ENCODE results near the gene CALML3.

Gene CALML3

GRCh38 chr10:5479481-5480161 lies 45.1 kb upstream of the CALML3 start:
- no peaks in the 10 kb centered on the region for H3K36me3 ChIP-seq (ENCODE audit: control insufficient read depth, insufficient read depth, low read length)
- H3K4me3 ChIP-seq (replicated peaks; ENCODE audit: low read depth, low read length) = no peak overlapping the region
- H3K27me3 ChIP-seq (replicated peaks; ENCODE audit: control insufficient read depth, insufficient read depth, low read length) = no peaks in the 10 kb centered on the region; the same call in 1 of the 2 replicates
- no peak for DNase-seq (ENCODE audit: extremely low read depth, insufficient read length)
- TF ChIP-seq CTCF (IDR thresholded peaks at IDR 0.05; ENCODE audit: insufficient read depth, low read length, poor library complexity, severe bottlenecking) = no peak

- Histone ChIP-seq H3K36me3 (ENCODE audit: control insufficient read depth, insufficient read depth, low read length) (no peaks in the 10 kb centered on the region), H3K4me3 (replicated peaks; ENCODE audit: low read depth, low read length) (no peak overlapping the region)
- TF ChIP-seq CTCF (IDR thresholded peaks at IDR 0.05; ENCODE audit: insufficient read depth, low read length, poor library complexity, severe bottlenecking) = no peak
Measured at GRCh38 chr10:5480162-5480941, 44.4 kb upstream of the CALML3 start.

GRCh38 chr10:5481121-5481520 lies 43.6 kb upstream of the CALML3 start:
- no peak for TF ChIP-seq CTCF (IDR thresholded peaks at IDR 0.05; ENCODE audit: insufficient read depth, low read length, poor library complexity, severe bottlenecking)
- no peak overlapping the region for H3K4me3 ChIP-seq (replicated peaks; ENCODE audit: low read depth, low read length)
- no peaks in the 10 kb centered on the region; the same call in none of the 2 replicates for H3K27me3 ChIP-seq (replicated peaks; ENCODE audit: control insufficient read depth, insufficient read depth, low read length)
- no peak for DNase-seq (ENCODE audit: extremely low read depth, insufficient read length)
- H3K36me3 ChIP-seq (ENCODE audit: control insufficient read depth, insufficient read depth, low read length) = no peaks in the 10 kb centered on the region

More at GRCh38 chr10:5480162-5480941, 44.4 kb upstream of the CALML3 start:
- H3K27me3 ChIP-seq (replicated peaks; ENCODE audit: control insufficient read depth, insufficient read depth, low read length) = no peaks in the 10 kb centered on the region; the same call in none of the 2 replicates
- DNase-seq (ENCODE audit: extremely low read depth, insufficient read length) = no peak

- no peak for DNase-seq (ENCODE audit: extremely low read depth, insufficient read length)
- H3K36me3 ChIP-seq (ENCODE audit: control insufficient read depth, insufficient read depth, low read length) = no peaks in the 10 kb centered on the region
- no peaks in the 10 kb centered on the region; the same call in none of the 2 replicates for H3K27me3 ChIP-seq (replicated peaks; ENCODE audit: control insufficient read depth, insufficient read depth, low read length)
- no peak for TF ChIP-seq CTCF (IDR thresholded peaks at IDR 0.05; ENCODE audit: insufficient read depth, low read length, poor library complexity, severe bottlenecking)
- no peak overlapping the region for H3K4me3 ChIP-seq (replicated peaks; ENCODE audit: low read depth, low read length)
Measured at GRCh38 chr10:5482016-5482415, 42.7 kb upstream of the CALML3 start.

- no peak overlapping the region for H3K4me3 ChIP-seq (replicated peaks; ENCODE audit: low read depth, low read length)
- DNase-seq (ENCODE audit: extremely low read depth, insufficient read length) = no peak
- H3K36me3 ChIP-seq (ENCODE audit: control insufficient read depth, insufficient read depth, low read length) = no peaks in the 10 kb centered on the region
Measured at GRCh38 chr10:5484205-5484604, 40.6 kb upstream of the CALML3 start.

More at GRCh38 chr10:5484205-5484604, 40.6 kb upstream of the CALML3 start:
- no peak for TF ChIP-seq CTCF (IDR thresholded peaks at IDR 0.05; ENCODE audit: insufficient read depth, low read length, poor library complexity, severe bottlenecking)
- H3K27me3 ChIP-seq (replicated peaks; ENCODE audit: control insufficient read depth, insufficient read depth, low read length) = no peaks in the 10 kb centered on the region; the same call in none of the 2 replicates

Measured in GM06990 (cell line).